Common myeloid progenitor, CD34-positive (primary cell): ENCODE measurements around the gene GYPB.
"Not testable (repeated sequence)": the region's sequence is repeated elsewhere in the genome, so short reads cannot be mapped to it uniquely, and the experiment has no call there.

Source experiments
- CTCF ChIA-PET: fragments of 350-600 bp; sonication (Branson Sonifier 250); formaldehyde crosslinking; loops from one replicate; lab custom pipeline; 2021; ENCODE audit warnings: antibody characterized with exemption; lab: Charles Lee
- POLR2A ChIA-PET: fragments of 350-600 bp; sonication (Branson Sonifier 250); formaldehyde crosslinking; loops from one replicate; lab custom pipeline; 2021; ENCODE audit warnings: antibody characterized with exemption; lab: Charles Lee
- DNase-seq, 3 donors: peaks; one replicate each; pipeline versions ENCODE4 v3.0.0 to v3.0.0-alpha.2; 2013
- H3K27ac ChIP-seq, 2 experiments: 1 replicate in 1 of 2; 2 replicates in 1 of 2; pipeline ENCODE4 v1.7.0; 2013; ENCODE audit warnings: inconsistent platforms in 2 of 2, low read length in 2 of 2, mild to moderate bottlenecking in 2 of 2, low read depth in 1 of 2, moderate library complexity in 1 of 2; ENCODE audit not compliant: severe bottlenecking in 2 of 2, insufficient read depth in 1 of 2, poor library complexity in 1 of 2
- H3K27me3 ChIP-seq, 5 experiments: replicated peaks in 2 of 5; 1 replicate in 3 of 5; 2 replicates in 2 of 5; pipeline versions ENCODE4 v1.6.1 to v1.7.0; 2013; ENCODE audit warnings: low read length in 4 of 5, mild to moderate bottlenecking in 2 of 5, moderate library complexity in 2 of 5, inconsistent platforms in 1 of 5; ENCODE audit not compliant: insufficient read depth in 5 of 5, control insufficient read depth in 4 of 5
- H3K36me3 ChIP-seq, 4 experiments: 1 replicate in 2 of 4; 2 replicates in 2 of 4; pipeline versions ENCODE4 v1.6.1 to v1.7.0; 2013; ENCODE audit warnings: low read length in 3 of 4, control low read depth in 1 of 4, mild to moderate bottlenecking in 1 of 4; ENCODE audit not compliant: control insufficient read depth in 4 of 4, insufficient read depth in 4 of 4
- H3K4me1 ChIP-seq, 4 experiments: 1 replicate in 3 of 4; 2 replicates in 1 of 4; pipeline versions ENCODE4 v1.6.1 to v1.7.1; 2013; ENCODE audit warnings: low read length in 3 of 4, mild to moderate bottlenecking in 3 of 4, control low read depth in 1 of 4, inconsistent platforms in 1 of 4, moderate library complexity in 1 of 4; ENCODE audit not compliant: control insufficient read depth in 4 of 4, insufficient read depth in 4 of 4; ENCODE audit errors: control extremely low read depth in 1 of 4
- H3K4me3 ChIP-seq, 7 experiments: 1 replicate in 4 of 7; 2 replicates in 3 of 7; pipeline versions ENCODE4 v1.5.1 to v1.7.0; 2013; ENCODE audit warnings: mild to moderate bottlenecking in 7 of 7, low read length in 6 of 7, moderate library complexity in 6 of 7, inconsistent platforms in 2 of 7, low read depth in 2 of 7, control low read depth in 1 of 7; ENCODE audit not compliant: insufficient read depth in 4 of 7, control insufficient read depth in 1 of 7; ENCODE audit errors: extremely low read depth in 1 of 7
- H3K9me3 ChIP-seq, 5 experiments: 1 replicate in 4 of 5; 2 replicates in 1 of 5; pipeline versions ENCODE4 v1.6.1 to v1.7.1; 2013; ENCODE audit warnings: low read length in 4 of 5, mild to moderate bottlenecking in 2 of 5, inconsistent platforms in 1 of 5, low read depth in 1 of 5, moderate library complexity in 1 of 5; ENCODE audit not compliant: control insufficient read depth in 4 of 5, insufficient read depth in 2 of 5; ENCODE audit errors: control extremely low read depth in 1 of 5
- WGBS: methylation state at CpG from one replicate; pipeline ENCODE4 v1.1.5; 2013; ENCODE audit not compliant: insufficient coverage; 5-methylcytosine and 5-hydroxymethylcytosine counted together

GYPB gene

GRCh38 chr4:143947493-143947892 lies 71.7 kb downstream of the GYPB start:
- H3K9me3 ChIP-seq, H3K36me3 ChIP-seq, H3K27me3 ChIP-seq, H3K4me3 ChIP-seq, POLR2A ChIA-PET, CTCF ChIA-PET, H3K4me1 ChIP-seq, H3K27ac ChIP-seq: not testable (repeated sequence)
- DNase-seq = peak in 1 of 3 donors; percentile 48
- WGBS = no CpG with 5 or more reads among the region's 1 CpG
